ENCODE measurements around the gene ERICH4. TPM values are rescaled to one million over a fixed set of nuclear protein-coding genes. Genes with fewer than 3 reads are reported as not detected.

ERICH4 gene
- total and polyA plus RNA-seq, 2 of the 8 experiments (the other 6 are each of a cell fraction or from before 2014, with no cell fraction given), result not detected

DNA sequence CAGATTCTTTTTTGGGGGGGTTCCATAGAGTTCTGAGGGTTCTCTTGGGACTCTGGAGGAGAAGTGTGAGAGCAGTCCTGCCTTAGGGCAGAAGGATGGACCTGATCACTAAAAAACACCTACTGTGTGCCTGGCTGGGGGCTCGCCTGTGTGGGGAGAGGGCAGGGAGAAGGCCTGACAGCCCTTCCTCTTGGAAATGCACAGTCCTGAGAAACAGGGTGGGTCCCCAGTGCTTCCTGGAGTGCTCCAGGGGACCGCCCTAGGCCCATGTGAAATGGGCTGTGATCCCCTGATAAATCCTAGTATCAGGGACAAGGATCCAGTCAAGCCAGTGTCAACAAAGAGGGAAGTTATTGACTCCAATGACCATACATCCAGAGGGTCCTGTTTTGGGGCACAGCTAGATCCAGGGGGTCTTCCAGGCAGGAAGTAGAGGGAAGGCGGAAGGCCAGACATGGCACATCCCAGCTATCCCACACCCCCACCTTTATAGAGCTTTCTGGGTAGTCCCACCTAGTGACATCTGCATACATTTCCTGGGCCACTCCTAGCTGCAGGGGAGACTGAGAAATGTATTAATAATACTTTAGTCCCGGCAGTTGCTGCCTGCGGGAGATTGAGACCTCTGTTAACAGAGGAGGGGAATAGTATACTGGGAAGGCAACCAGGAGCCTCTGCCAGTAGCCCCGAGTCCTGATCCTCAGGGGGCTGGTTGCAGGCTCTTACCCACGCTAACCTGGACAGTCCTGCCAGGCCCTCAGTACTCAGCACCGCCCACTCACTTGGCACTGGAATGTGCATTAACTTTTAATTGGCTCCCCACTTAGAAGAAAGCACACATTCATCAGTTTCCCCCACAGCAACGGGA is 31.6 kb upstream of the ERICH4 start:
- ChIA-PET CTCF (ENCODE audit: partially characterized antibody) (no interaction called here), POLR2A (ENCODE audit: partially characterized antibody) (interaction anchor here (1.6 kb wide), 1 partner anchor 17 kb away, joined by 5 read pairs; no protein-coding TSS in a partner anchor)
- FAIRE-seq, result no peak
- Histone ChIP-seq H3K36me3 (ENCODE audit: control insufficient read depth in 2 of 4, insufficient read depth in 4 of 4, low read length in 3 of 4) (peaks cover 2 to 9% (median 4%) of the 10 kb centered on the region in 4 experiments; a peak in 4 of 8 replicates), H2BK120ac (replicated peaks; ENCODE audit: low read depth, low read length) (no peak overlapping the region), H3K9me3 (ENCODE audit: insufficient read depth in 2 of 2, low read depth in 1 of 2, low read length in 1 of 2) (no peaks in the 10 kb centered on the region), H3K9ac (replicated peaks in 1 of 4; ENCODE audit: extremely low read depth in 1 of 4, low read depth in 3 of 4, low read length in 3 of 4) (no peak overlapping the region), H4K8ac (ENCODE audit: extremely low read depth, insufficient read depth, low read length) (no peak overlapping the region), H2BK5ac (ENCODE audit: low read depth, low read length) (no peak overlapping the region), H4K91ac (replicated peaks; ENCODE audit: insufficient read length, low read length) (no peak overlapping the region), H3K27ac (ENCODE audit: low read depth, low read length) (no peak overlapping the region), H2AK5ac (ENCODE audit: low read depth, low read length) (no peak overlapping the region), H3K23ac (ENCODE audit: insufficient read length) (no peak overlapping the region), H3K4me1 (replicated peaks in 1 of 4; ENCODE audit: control insufficient read depth in 3 of 4, insufficient read depth in 4 of 4, low read length in 3 of 4) (peaks cover 0 to 5% (median 1%) of the 10 kb centered on the region in 4 experiments; a peak in 5 of 7 replicates), H3K14ac (ENCODE audit: insufficient read length) (no peak overlapping the region), H3K4me3 (ENCODE audit: extremely low read depth in 1 of 4, insufficient read depth in 2 of 4, low read depth in 3 of 4, low read length in 4 of 4) (no peak overlapping the region), H3K18ac (ENCODE audit: extremely low read depth, low read length) (no peak overlapping the region), H3K79me1 (ENCODE audit: low read depth, low read length) (no peaks in the 10 kb centered on the region), H2BK20ac (ENCODE audit: low read length) (no peak overlapping the region), H3K79me2 (ENCODE audit: control insufficient read depth in 1 of 2, insufficient read depth in 2 of 2, low read length in 2 of 2) (no peaks in the 10 kb centered on the region), H2BK15ac (ENCODE audit: low read length) (no peak overlapping the region), H4K5ac (ENCODE audit: insufficient read length, low read depth, low read length) (no peak overlapping the region), H3K23me2 (ENCODE audit: low read depth, low read length) (no peaks in the 10 kb centered on the region), H3K27me3 (replicated peaks in 1 of 4; ENCODE audit: control insufficient read depth in 3 of 4, extremely low read depth in 1 of 4, insufficient read depth in 3 of 4, low read length in 3 of 4) (no peaks in the 10 kb centered on the region; a peak in 1 of 7 replicates), H4K20me1 (replicated peaks in 1 of 2; ENCODE audit: control insufficient read depth in 1 of 2, insufficient read depth in 2 of 2, low read length in 2 of 2) (peaks cover 0 to 5% of the 10 kb centered on the region in 2 experiments), H2BK12ac (ENCODE audit: low read depth, low read length) (no peak overlapping the region), H3K56ac (replicated peaks; ENCODE audit: insufficient read length, low read depth, low read length) (no peak overlapping the region), H3K4ac (replicated peaks; ENCODE audit: insufficient read length, low read depth, low read length) (no peak overlapping the region), H3K4me2 (ENCODE audit: insufficient read depth in 1 of 2, low read depth in 2 of 2, low read length in 2 of 2) (no peak overlapping the region), H2AFZ (ENCODE audit: low read length) (no peak overlapping the region)
- no peak for DNase-seq (ENCODE audit: low read depth in 1 of 2, low spot score in 2 of 2)
- no peak for TF ChIP-seq TEAD4 (IDR thresholded peaks at IDR 0.05; ENCODE audit: low read depth, low read length)
- WGBS, 2 experiments (ENCODE audit: extremely low coverage in 1 of 2, insufficient coverage in 1 of 2, insufficient read length in 1 of 2, insufficient replicate concordance in 2 of 2, low coverage in 1 of 2, low lambda C conversion rate in 2 of 2, missing lambda C conversion rate in 1 of 2), result 69% methylated on average over 9 of the region's 9 CpGs; no CpG with 5 or more reads in 1 of the 2 experiments
